ENCODE measurements around the gene TMEM139. TPM values are rescaled to one million over a fixed set of nuclear protein-coding genes. Genes with fewer than 3 reads are reported as not detected.

TMEM139 gene
- under 1 TPM in 1 of 6 experiments, not detected in 5; 0.25 TPM for total RNA-seq (2021; fragmentation: NEBNext Ultra II Directional; extraction: Animal tissue kit (Norgen Biotek cat#: 25700))
- long read RNA-seq, result 0 reads

GRCh38 chr7:143284591-143285469, at the start of gene TMEM139:
Gene TMEM139 (plus strand): TSS chr7:143284958. CDS start chr7:143285958, 1,000 bp downstream.
- peaks cover 4% of the 10 kb centered on the region; the same call in 1 of the 2 replicates for H3K9me3 Mint-ChIP-seq
- DNase-seq, result no peak
- peaks cover 35% of the 10 kb centered on the region for H3K4me1 Mint-ChIP-seq (ENCODE audit: low read depth)
- peaks cover 6% of the 10 kb centered on the region; the same call in 1 of the 2 replicates for H3K27me3 Mint-ChIP-seq (ENCODE audit: insufficient read depth)
- TF ChIP-seq, protein P1, sequence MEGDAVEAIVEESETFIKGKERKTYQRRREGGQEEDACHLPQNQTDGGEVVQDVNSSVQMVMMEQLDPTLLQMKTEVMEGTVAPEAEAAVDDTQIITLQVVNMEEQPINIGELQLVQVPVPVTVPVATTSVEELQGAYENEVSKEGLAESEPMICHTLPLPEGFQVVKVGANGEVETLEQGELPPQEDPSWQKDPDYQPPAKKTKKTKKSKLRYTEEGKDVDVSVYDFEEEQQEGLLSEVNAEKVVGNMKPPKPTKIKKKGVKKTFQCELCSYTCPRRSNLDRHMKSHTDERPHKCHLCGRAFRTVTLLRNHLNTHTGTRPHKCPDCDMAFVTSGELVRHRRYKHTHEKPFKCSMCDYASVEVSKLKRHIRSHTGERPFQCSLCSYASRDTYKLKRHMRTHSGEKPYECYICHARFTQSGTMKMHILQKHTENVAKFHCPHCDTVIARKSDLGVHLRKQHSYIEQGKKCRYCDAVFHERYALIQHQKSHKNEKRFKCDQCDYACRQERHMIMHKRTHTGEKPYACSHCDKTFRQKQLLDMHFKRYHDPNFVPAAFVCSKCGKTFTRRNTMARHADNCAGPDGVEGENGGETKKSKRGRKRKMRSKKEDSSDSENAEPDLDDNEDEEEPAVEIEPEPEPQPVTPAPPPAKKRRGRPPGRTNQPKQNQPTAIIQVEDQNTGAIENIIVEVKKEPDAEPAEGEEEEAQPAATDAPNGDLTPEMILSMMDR (IDR thresholded peaks at IDR 0.05), result no peak
- no peak within 1 kb of the TSS for H3K4me3 Mint-ChIP-seq
- no peak within 1 kb of the TSS for H3K27ac Mint-ChIP-seq
- peaks cover 14% of the 10 kb centered on the region for H3K36me3 Mint-ChIP-seq (ENCODE audit: low read depth)

- peaks cover 13% of the 10 kb centered on the region for H3K9me3 Mint-ChIP-seq
- no peak for DNase-seq
- TF ChIP-seq, protein P1 (IDR thresholded peaks at IDR 0.05), result no peak
- peaks cover 6% of the 10 kb centered on the region; the same call in 1 of the 2 replicates for H3K27me3 Mint-ChIP-seq (ENCODE audit: insufficient read depth)
- peaks cover 13% of the 10 kb centered on the region for H3K36me3 Mint-ChIP-seq (ENCODE audit: low read depth)
- no peak overlapping the region for H3K27ac Mint-ChIP-seq
- H3K4me3 Mint-ChIP-seq, result no peak overlapping the region
- H3K4me1 Mint-ChIP-seq (ENCODE audit: low read depth), result peaks cover 18% of the 10 kb centered on the region
Measured at GRCh38 chr7:143235561-143235960, 49.2 kb upstream of the TMEM139 start.

DNA sequence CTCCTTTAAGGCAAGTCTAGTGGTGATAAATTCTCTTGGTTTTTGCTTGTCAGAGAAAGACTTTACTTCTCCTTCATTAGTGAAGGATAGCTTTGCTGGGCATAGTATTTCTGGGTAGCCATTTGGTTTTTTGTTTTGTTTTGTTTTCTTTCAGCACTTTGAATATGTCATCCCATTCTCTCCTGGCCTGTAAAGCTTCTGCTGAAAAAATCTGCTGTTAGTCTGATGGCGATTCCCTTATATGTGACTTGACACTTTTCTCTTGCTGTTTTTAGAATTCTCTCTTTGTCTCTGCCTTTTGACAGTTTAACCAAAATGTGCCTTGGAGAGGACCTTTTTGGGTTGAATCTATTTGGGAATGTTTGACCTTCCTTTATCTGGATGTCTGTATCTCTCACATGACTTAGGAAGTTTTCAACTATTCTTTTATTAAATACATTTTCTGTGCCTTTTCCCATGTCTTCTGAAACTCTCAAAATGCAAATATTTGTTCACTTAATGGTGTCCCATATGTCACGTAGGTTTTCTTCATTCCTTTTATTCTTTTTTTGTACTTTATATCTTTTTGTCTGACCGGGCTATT, 48.3 kb upstream of the TMEM139 start:
- Mint-ChIP-seq H3K27me3 (ENCODE audit: insufficient read depth) (peaks cover 6% of the 10 kb centered on the region; the same call in 1 of the 2 replicates), H3K9me3 (peaks cover 13% of the 10 kb centered on the region), H3K4me1 (ENCODE audit: low read depth) (peaks cover 23% of the 10 kb centered on the region), H3K36me3 (ENCODE audit: low read depth) (peaks cover 13% of the 10 kb centered on the region), H3K4me3 (no peak overlapping the region), H3K27ac (no peak overlapping the region)
- DNase-seq, result no peak
- TF ChIP-seq, protein P1 (IDR thresholded peaks at IDR 0.05), result no peak

DNA sequence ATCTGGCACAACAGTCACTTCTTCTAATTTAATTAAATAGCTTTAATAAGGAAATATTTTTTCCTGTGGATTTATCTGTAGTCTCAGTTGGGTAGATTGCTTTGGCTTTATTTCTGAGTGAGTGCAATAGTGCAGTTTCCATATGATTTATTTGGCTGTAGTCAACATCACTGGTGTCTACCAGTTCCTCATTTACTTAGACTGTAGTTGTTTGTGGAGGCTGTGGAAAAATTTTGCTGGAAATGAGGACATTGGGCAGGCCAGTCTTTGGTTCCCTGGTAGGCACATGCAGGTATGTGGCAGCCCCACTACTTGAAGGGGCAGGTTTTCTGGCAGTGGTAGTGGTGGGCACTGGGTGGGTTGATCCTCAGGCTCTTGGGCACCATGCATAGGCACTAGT, 47.4 kb upstream of the TMEM139 start:
- TF ChIP-seq, protein P1 (IDR thresholded peaks at IDR 0.05), result no peak
- Mint-ChIP-seq H3K4me1 (ENCODE audit: low read depth) (peaks cover 23% of the 10 kb centered on the region), H3K4me3 (no peak overlapping the region), H3K27ac (no peak overlapping the region), H3K9me3 (peaks cover 13% of the 10 kb centered on the region), H3K36me3 (ENCODE audit: low read depth) (peaks cover 13% of the 10 kb centered on the region), H3K27me3 (ENCODE audit: insufficient read depth) (peaks cover 6% of the 10 kb centered on the region; the same call in 1 of the 2 replicates)
- DNase-seq, result no peak

DNA sequence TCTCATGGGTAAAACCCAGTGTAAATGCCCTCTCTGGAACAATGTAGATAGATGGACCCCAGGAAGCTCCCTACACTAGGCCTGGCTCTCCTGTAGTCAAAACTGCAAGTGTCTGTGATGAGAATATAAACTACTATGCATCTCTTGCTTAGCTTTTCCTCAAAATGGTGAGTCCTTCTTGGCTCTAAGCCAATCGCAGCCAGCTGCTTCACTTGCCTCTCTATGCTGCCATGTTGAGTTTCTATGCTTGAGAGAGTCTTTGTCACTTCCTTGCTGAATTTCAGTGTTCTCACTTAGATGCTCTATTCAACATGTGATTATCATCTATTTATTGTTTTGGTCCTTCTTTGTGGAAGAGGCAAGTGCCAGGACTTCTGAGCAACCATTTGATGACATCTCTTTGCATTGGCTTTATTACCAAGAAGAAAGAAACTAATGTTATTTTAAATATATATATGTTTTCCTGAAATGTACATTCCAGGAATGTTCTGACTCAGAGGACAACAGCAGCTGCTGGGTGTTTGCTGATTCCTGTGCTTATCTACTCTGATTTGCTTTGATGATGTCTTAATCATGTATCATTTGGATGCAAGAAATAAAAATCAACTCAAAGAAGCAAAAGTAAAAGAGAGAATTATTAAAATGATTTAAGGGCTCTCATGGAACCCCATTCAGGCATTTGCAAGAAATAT, 46.3 kb upstream of the TMEM139 start:
- peaks cover 23% of the 10 kb centered on the region for H3K4me1 Mint-ChIP-seq (ENCODE audit: low read depth)
- H3K27ac Mint-ChIP-seq, result no peak overlapping the region

More for the DNA sequence above, 46.3 kb upstream of the TMEM139 start:
- DNase-seq, result no peak
- TF ChIP-seq, protein P1 (IDR thresholded peaks at IDR 0.05), result no peak
- Mint-ChIP-seq H3K36me3 (ENCODE audit: low read depth) (peaks cover 13% of the 10 kb centered on the region), H3K27me3 (ENCODE audit: insufficient read depth) (peaks cover 7% of the 10 kb centered on the region; the same call in 1 of the 2 replicates), H3K4me3 (no peak overlapping the region), H3K9me3 (peaks cover 13% of the 10 kb centered on the region)
